Right atrium auricular region (tissue), 2 donors: Measurements from ENCODE around the gene ITM2C. TPM values are rescaled to one million over a fixed set of nuclear protein-coding genes. Genes with fewer than 3 reads are reported as not detected.
A peak's percentile ranks its signal among the peaks of the same experiment; 100 is the strongest.

Experiments
- DNase-seq: peaks from one replicate; pipeline ENCODE4 v3.0.0-alpha.2; 2019; ENCODE audit warnings: low spot score
- H3K27ac ChIP-seq, 2 donors: fragments of 200-600 bp; sonication (generic); 1 replicate in 1 of 2; 2 replicates in 1 of 2; pipeline ENCODE4 v1.5.1; 2016 to 2019
- H3K27me3 ChIP-seq, 2 donors: fragments of 200-600 bp; sonication (generic); one replicate each; pipeline versions ENCODE4 v1.5.1 to v1.6.0; 2017 to 2019
- H3K36me3 ChIP-seq: fragments of 200-600 bp; sonication (generic); one replicate; pipeline ENCODE4 v1.5.1; 2016
- H3K4me1 ChIP-seq, 2 donors: fragments of 200-600 bp; sonication (generic); one replicate each; pipeline versions ENCODE4 v1.5.1 to v1.6.0; 2017 to 2019
- H3K4me3 ChIP-seq, 2 donors: fragments of 200-600 bp; sonication (generic); 1 replicate in 1 of 2; 2 replicates in 1 of 2; pipeline ENCODE4 v1.5.1; 2017 to 2019; ENCODE audit warnings: mild to moderate bottlenecking in 1 of 2, moderate library complexity in 1 of 2
- H3K9me3 ChIP-seq, 2 donors: fragments of 200-600 bp; sonication (generic); one replicate each; pipeline ENCODE4 v1.5.1; 2019
- total RNA-seq, 2 donors: library from RNA; depleted of rRNA; stranded (reverse); fragments of >200 nt; gene quantifications; one replicate each; pipeline ENCODE4 v1.1.0, GENCODE V29; 2016
- TF ChIP-seq, protein P1 (sequence below), 2 donors: fragments of 200-600 bp; sonication (generic); IDR thresholded peaks; one replicate each; pipeline ENCODE4 v1.5.1; 2019; ENCODE audit warnings: antibody characterized with exemption in 2 of 2

The ITM2C gene
- total RNA-seq, 2 donors from 2014 or later, result 35.8 to 38.3 TPM

DNA sequence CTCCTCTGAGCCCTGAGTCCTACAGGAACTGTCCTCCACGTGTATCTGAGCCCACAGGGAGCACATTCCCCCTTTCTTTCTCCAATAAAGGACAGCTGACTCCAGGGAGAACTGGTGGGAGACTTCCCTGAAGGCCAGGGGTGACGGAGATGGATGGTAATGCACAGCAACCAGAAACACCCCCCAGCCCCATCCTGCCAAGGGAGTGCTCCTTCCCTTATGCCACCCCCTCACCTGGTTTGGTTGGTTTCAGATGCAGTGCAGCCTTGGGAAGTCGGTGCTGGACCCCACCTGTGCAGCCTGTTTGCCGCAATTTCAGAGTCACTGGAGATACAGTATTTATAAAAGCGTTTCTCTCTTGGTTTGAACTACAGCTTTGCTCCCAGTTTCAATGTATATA, 36.3 kb downstream of the ITM2C start:
- no peaks in the 10 kb centered on the region for H3K4me1 ChIP-seq
- H3K4me3 ChIP-seq, result no peak overlapping the region
- no peak overlapping the region for H3K27ac ChIP-seq
- H3K27me3 ChIP-seq, result peaks cover 0 to 3% of the 10 kb centered on the region in 2 donors
- TF ChIP-seq, protein P1, sequence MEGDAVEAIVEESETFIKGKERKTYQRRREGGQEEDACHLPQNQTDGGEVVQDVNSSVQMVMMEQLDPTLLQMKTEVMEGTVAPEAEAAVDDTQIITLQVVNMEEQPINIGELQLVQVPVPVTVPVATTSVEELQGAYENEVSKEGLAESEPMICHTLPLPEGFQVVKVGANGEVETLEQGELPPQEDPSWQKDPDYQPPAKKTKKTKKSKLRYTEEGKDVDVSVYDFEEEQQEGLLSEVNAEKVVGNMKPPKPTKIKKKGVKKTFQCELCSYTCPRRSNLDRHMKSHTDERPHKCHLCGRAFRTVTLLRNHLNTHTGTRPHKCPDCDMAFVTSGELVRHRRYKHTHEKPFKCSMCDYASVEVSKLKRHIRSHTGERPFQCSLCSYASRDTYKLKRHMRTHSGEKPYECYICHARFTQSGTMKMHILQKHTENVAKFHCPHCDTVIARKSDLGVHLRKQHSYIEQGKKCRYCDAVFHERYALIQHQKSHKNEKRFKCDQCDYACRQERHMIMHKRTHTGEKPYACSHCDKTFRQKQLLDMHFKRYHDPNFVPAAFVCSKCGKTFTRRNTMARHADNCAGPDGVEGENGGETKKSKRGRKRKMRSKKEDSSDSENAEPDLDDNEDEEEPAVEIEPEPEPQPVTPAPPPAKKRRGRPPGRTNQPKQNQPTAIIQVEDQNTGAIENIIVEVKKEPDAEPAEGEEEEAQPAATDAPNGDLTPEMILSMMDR (IDR thresholded peaks at IDR 0.05), result no peak
- DNase-seq, result no peak
- H3K36me3 ChIP-seq, result no peaks in the 10 kb centered on the region
- no peaks in the 10 kb centered on the region for H3K9me3 ChIP-seq

DNA sequence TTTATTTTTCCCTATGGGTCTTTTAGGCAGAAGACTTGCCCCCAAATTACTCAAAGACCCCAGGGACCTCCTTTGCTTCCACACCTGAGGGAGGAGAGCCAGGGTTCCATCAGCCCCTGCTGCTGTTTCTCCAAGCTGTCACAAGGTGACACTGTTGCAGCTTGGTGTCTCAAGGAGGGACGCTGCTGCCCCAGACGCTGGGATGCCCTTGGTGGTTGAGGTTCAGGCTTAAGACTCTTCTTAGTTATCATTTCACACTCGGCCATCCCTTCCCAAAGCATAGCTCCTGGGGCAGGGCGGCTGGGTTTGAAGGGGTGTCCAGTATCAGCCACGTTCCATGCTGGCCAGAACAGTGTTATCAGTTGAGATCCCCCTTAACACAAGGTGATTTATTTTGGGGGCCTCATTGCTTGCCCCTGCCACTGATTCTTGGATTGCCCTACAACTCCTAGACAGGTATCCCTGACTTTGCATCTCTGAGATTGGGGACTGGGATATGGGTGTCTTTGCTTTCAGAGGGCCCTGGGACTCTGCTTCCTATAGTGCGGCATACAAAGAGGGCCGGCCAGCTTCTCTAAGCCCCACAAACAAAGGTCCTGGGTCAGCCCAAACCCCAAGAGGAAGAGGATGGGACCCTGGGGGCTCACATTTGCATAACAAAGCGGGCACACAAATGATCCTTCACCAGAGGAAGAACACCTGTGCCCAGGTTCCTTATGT, 37.6 kb downstream of the ITM2C start:
- no peak for DNase-seq

DNA sequence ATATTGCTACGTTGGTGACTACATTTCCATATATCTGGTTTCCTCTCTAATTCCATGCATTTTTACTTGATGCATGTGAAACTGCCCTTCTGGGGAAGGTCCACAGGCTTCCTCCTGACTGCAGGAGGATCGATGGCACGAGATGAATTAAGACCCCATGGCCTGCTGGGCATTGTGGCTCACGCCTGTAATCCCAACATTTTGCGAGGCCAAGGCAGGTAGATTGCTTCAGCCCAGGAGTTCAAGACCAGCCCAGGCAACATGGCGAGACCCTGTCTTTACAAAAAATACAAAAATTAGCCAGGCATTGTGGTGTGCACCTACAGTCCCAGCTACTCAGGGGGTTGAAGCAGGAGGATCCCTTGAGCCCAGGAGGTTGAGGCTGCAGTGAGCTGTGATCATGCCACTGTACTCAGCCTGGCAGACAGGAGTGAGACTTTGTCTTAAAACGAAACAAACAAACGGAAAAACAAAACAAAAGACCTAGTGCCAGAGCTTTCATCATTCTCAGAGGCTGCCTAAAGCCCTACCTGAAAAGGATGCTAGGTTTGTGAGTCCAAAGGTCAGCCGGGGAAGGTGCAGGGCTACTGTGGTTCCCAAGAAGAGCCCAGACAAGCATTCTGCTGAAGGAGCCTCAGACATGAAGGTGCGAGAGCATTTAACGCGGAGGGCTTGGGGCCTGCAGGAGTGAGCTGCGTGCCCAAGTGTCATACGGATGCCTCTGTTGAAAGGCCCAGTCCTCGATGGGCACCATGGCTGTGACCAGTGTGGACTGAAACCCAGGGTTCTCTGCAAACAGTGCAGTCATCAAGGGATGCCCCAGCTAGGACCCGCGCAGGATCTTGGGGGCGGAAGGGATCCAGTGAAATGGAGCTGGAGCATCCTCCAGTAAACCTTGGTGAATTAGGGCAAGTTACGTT, 38.7 kb downstream of the ITM2C start:
- Histone ChIP-seq H3K9me3 (no peaks in the 10 kb centered on the region), H3K27ac (no peak overlapping the region)
- DNase-seq, result no peak

More for the DNA sequence above, 37.6 kb downstream of the ITM2C start:
- no peak overlapping the region for H3K4me3 ChIP-seq
- no peak overlapping the region for H3K27ac ChIP-seq
- H3K9me3 ChIP-seq, result no peaks in the 10 kb centered on the region
- no peaks in the 10 kb centered on the region for H3K36me3 ChIP-seq
- peaks cover 0 to 3% of the 10 kb centered on the region in 2 donors for H3K27me3 ChIP-seq
- TF ChIP-seq, protein P1 (IDR thresholded peaks at IDR 0.05), result peak in 1 of 2 donors; percentile 66
- H3K4me1 ChIP-seq, result no peaks in the 10 kb centered on the region

DNA sequence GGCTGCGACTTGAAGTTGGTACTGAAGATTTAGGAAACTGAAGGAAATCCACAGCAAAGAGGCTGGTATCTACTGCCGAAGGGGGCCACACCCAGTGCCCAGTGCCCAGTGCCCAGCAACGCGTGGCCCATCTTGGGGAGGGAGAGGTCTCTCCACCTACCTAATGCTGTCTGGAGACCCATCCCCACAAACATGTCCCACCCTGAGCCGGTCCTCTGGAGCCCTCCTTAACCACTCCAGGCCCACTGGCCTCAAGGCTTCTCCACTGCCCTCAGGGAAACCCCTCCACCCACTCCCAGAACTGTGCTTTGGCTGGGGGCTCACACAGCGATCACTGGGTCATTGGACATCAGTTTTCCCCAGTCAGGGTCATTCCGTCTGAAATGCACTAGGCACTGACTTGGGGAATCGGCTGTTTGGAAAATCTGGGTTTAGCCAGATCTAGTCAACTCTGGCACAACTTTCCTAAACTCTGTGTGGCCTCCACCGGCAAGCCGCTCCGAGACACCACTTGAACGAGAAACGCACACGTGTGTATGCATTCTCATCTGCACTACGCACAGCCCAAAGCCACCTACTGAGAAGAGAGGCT, 40.2 kb downstream of the ITM2C start:
- Histone ChIP-seq H3K36me3 (no peaks in the 10 kb centered on the region), H3K9me3 (no peaks in the 10 kb centered on the region), H3K4me3 (no peak overlapping the region), H3K4me1 (no peaks in the 10 kb centered on the region), H3K27ac (no peak overlapping the region), H3K27me3 (peaks cover 0 to 3% of the 10 kb centered on the region in 2 donors)
- TF ChIP-seq, protein P1 (IDR thresholded peaks at IDR 0.05), result no peak
- no peak for DNase-seq

More for the DNA sequence above, 38.7 kb downstream of the ITM2C start:
- no peaks in the 10 kb centered on the region for H3K4me1 ChIP-seq
- H3K36me3 ChIP-seq, result no peaks in the 10 kb centered on the region
- no peak overlapping the region for H3K4me3 ChIP-seq
- peaks cover 0 to 3% of the 10 kb centered on the region in 2 donors for H3K27me3 ChIP-seq
- TF ChIP-seq, protein P1 (IDR thresholded peaks at IDR 0.05), result no peak

DNA sequence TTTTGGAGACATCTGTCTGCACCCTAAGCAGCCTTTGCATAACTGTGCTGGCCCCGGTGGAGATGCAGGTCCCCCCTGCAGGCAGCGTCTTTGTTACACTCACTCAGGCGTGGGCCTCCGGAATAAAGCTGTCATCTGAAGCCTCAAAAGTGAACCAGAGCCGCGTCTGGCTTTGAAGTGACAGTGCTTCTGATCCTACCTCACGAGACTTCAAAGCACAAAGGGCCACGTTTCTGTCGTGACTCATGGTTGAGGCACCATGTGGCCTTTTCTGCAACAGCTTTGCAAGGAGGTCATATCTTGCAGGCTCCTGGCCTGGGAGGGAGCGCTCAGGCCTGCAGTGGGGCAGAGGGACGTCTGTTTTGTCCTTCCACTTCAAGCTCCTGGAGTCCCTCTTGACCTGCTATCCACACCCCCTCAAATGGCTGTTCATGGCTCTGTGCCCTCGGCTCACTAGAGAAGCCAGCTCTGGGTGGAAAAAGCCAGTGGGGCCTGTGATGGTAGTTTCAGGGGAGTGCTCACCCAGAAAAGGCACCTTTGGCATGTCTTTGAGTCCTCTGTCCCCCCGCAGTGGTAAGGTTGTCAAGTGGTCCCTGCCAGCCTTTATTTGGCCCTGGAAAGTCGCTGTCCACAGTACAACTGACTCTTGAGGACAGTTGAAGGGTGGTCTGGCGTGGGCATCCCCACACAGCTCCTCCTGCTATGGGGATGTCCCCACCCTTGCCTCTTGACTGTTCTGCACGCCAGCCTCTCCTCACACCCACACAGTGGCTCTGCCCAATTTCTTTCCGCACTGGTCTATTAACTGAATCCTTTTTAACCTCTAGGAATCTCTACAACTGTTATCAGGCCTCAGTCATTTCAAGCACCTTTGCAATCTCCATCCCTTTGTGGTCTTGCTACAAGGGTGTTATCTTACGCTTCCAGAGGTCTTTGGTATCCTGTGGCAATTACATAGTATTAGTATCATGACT, 41.0 kb downstream of the ITM2C start:
- DNase-seq, result no peak
- H3K4me1 ChIP-seq, result no peaks in the 10 kb centered on the region
- no peak overlapping the region for H3K4me3 ChIP-seq
- no peaks in the 10 kb centered on the region for H3K9me3 ChIP-seq
- no peaks in the 10 kb centered on the region for H3K36me3 ChIP-seq
- H3K27ac ChIP-seq, result no peak overlapping the region
- H3K27me3 ChIP-seq, result peaks cover 0 to 3% of the 10 kb centered on the region in 2 donors
- TF ChIP-seq, protein P1 (IDR thresholded peaks at IDR 0.05), result no peak
